ENCODE results near the gene ANKRD17. TPM values are rescaled to one million over a fixed set of nuclear protein-coding genes. Genes with fewer than 3 reads are reported as not detected.

ANKRD17 gene
- total and polyA plus RNA-seq, 9 of the 15 experiments (the other 6 are each of a cell fraction or from before 2014, with no cell fraction given) = 25.5 to 86.9 (median 52.2) TPM

DNA sequence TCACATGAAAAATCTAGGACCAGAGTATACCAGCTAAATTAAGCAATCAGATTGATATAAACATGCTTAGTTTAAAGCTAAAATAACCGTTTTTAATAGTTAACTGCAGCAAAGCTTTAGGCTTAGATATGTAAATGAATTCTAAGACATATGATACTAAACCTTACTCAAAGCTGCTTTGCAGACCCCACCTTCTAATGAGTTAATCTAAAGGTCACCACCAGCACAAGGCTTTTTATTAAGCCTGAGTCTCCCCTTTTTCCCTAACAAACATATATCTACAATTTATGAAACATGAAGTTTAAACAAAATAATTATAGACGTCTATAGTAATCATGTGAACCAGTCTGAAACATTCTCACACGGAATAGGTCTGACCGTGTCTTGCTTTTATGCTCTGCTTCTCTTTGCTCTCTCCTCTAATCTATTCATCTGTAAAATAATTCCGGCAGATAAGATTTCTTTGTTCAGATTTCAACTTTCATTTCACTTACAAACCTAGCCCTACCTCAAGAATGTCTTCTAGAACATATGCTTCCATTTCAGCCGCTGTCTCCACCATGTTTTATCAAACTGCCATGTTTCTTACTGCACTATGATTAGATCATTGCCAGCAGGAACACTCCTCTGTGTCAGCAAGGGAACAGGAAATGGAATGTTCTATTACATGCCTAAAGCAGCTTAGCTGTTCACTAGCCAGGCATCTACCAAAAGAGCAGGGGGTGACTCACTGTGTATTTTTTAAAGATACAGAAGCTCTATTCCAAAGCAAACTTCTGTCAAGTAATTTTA is 35.9 kb downstream of the ANKRD17 start (continued):
- TF ChIP-seq ZNF134 (CRISPR knock-in tag; conservative IDR thresholded peaks at IDR 0.05) = no peak
- TF ChIP-seq ZNF140 (CRISPR knock-in tag; IDR thresholded peaks at IDR 0.05) = no peak
- TF ChIP-seq, protein P1, sequence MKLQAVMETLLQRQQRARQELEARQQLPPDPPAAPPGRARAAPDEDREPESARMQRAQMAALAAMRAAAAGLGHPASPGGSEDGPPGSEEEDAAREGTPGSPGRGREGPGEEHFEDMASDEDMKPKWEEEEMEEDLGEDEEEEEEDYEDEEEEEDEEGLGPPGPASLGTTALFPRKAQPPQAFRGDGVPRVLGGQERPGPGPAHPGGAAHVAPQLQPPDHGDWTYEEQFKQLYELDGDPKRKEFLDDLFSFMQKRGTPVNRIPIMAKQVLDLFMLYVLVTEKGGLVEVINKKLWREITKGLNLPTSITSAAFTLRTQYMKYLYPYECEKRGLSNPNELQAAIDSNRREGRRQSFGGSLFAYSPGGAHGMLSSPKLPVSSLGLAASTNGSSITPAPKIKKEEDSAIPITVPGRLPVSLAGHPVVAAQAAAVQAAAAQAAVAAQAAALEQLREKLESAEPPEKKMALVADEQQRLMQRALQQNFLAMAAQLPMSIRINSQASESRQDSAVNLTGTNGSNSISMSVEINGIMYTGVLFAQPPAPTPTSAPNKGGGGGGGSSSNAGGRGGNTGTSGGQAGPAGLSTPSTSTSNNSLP (IDR thresholded peaks at IDR 0.05; ENCODE audit: borderline replicate concordance, low read depth, low read length) = peak; percentile 92
- no peak for TF ChIP-seq ZNF311 (CRISPR knock-in tag; IDR thresholded peaks at IDR 0.05)
- TF ChIP-seq RNF2 (IDR thresholded peaks at IDR 0.05) = peak; percentile 52; the same call in 1 of the 2 replicates
- no peak for TF ChIP-seq ZBED1 (IDR thresholded peaks at IDR 0.05)
- TF ChIP-seq ZNF12 (CRISPR knock-in tag; IDR thresholded peaks at IDR 0.05) = no peak
- no peak; the same call in 1 of the 2 replicates for TF ChIP-seq ZFX (CRISPR knock-in tag; IDR thresholded peaks at IDR 0.05)
- no peak for TF ChIP-seq ZNF436 (CRISPR knock-in tag; IDR thresholded peaks at IDR 0.05)
- TF ChIP-seq, protein P2, sequence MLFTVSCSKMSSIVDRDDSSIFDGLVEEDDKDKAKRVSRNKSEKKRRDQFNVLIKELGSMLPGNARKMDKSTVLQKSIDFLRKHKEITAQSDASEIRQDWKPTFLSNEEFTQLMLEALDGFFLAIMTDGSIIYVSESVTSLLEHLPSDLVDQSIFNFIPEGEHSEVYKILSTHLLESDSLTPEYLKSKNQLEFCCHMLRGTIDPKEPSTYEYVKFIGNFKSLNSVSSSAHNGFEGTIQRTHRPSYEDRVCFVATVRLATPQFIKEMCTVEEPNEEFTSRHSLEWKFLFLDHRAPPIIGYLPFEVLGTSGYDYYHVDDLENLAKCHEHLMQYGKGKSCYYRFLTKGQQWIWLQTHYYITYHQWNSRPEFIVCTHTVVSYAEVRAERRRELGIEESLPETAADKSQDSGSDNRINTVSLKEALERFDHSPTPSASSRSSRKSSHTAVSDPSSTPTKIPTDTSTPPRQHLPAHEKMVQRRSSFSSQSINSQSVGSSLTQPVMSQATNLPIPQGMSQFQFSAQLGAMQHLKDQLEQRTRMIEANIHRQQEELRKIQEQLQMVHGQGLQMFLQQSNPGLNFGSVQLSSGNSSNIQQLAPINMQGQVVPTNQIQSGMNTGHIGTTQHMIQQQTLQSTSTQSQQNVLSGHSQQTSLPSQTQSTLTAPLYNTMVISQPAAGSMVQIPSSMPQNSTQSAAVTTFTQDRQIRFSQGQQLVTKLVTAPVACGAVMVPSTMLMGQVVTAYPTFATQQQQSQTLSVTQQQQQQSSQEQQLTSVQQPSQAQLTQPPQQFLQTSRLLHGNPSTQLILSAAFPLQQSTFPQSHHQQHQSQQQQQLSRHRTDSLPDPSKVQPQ (CRISPR knock-in tag; IDR thresholded peaks at IDR 0.05; ENCODE audit: borderline replicate concordance) = no peak
- peak; percentile 97 for TF ChIP-seq NFRKB (IDR thresholded peaks at IDR 0.05; ENCODE audit: low read depth)
- TF ChIP-seq MXI1 (IDR thresholded peaks at IDR 0.05; ENCODE audit: low read depth, low read length) = peak; percentile 28; the same call in 1 of the 2 replicates
- TF ChIP-seq, protein P3, sequence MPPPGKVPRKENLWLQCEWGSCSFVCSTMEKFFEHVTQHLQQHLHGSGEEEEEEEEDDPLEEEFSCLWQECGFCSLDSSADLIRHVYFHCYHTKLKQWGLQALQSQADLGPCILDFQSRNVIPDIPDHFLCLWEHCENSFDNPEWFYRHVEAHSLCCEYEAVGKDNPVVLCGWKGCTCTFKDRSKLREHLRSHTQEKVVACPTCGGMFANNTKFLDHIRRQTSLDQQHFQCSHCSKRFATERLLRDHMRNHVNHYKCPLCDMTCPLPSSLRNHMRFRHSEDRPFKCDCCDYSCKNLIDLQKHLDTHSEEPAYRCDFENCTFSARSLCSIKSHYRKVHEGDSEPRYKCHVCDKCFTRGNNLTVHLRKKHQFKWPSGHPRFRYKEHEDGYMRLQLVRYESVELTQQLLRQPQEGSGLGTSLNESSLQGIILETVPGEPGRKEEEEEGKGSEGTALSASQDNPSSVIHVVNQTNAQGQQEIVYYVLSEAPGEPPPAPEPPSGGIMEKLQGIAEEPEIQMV (tag; conservative IDR thresholded peaks at IDR 0.05; ENCODE audit: low read depth) = no peak
- no peak for TF ChIP-seq NCOA1 (IDR thresholded peaks at IDR 0.05; ENCODE audit: low read depth)
- TF ChIP-seq CAMTA2 (CRISPR knock-in tag; conservative IDR thresholded peaks at IDR 0.05) = no peak
- peak; percentile 86 for TF ChIP-seq PML (IDR thresholded peaks at IDR 0.05; ENCODE audit: low read length)
- TF ChIP-seq RBM22 (IDR thresholded peaks at IDR 0.05; ENCODE audit: low read depth, low read length, poor library complexity, severe bottlenecking) = no peak
- TF ChIP-seq, protein P4, sequence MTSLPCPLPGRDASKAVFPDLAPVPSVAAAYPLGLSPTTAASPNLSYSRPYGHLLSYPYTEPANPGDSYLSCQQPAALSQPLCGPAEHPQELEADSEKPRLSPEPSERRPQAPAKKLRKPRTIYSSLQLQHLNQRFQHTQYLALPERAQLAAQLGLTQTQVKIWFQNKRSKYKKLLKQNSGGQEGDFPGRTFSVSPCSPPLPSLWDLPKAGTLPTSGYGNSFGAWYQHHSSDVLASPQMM (CRISPR knock-in tag; IDR thresholded peaks at IDR 0.05) = no peak
- TF ChIP-seq KAT7 (CRISPR knock-in tag; IDR thresholded peaks at IDR 0.05; ENCODE audit: borderline replicate concordance) = no peak
- TF ChIP-seq, protein P5, sequence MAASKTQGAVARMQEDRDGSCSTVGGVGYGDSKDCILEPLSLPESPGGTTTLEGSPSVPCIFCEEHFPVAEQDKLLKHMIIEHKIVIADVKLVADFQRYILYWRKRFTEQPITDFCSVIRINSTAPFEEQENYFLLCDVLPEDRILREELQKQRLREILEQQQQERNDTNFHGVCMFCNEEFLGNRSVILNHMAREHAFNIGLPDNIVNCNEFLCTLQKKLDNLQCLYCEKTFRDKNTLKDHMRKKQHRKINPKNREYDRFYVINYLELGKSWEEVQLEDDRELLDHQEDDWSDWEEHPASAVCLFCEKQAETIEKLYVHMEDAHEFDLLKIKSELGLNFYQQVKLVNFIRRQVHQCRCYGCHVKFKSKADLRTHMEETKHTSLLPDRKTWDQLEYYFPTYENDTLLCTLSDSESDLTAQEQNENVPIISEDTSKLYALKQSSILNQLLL (CRISPR knock-in tag; IDR thresholded peaks at IDR 0.05; ENCODE audit: borderline replicate concordance) = no peak
- no peak for TF ChIP-seq TSC22D4 (tag; IDR thresholded peaks at IDR 0.05)
- no peak for TF ChIP-seq ZNF699 (CRISPR knock-in tag; IDR thresholded peaks at IDR 0.05; ENCODE audit: insufficient replicate concordance)
